ENCODE data around the gene SAE1. TPM values are rescaled to one million over a fixed set of nuclear protein-coding genes. Genes with fewer than 3 reads are reported as not detected.
A peak's percentile ranks its signal among the peaks of the same experiment; 100 is the strongest.

SAE1 gene
- total RNA-seq, 1 experiment from 2014 or later = 251 TPM

DNA sequence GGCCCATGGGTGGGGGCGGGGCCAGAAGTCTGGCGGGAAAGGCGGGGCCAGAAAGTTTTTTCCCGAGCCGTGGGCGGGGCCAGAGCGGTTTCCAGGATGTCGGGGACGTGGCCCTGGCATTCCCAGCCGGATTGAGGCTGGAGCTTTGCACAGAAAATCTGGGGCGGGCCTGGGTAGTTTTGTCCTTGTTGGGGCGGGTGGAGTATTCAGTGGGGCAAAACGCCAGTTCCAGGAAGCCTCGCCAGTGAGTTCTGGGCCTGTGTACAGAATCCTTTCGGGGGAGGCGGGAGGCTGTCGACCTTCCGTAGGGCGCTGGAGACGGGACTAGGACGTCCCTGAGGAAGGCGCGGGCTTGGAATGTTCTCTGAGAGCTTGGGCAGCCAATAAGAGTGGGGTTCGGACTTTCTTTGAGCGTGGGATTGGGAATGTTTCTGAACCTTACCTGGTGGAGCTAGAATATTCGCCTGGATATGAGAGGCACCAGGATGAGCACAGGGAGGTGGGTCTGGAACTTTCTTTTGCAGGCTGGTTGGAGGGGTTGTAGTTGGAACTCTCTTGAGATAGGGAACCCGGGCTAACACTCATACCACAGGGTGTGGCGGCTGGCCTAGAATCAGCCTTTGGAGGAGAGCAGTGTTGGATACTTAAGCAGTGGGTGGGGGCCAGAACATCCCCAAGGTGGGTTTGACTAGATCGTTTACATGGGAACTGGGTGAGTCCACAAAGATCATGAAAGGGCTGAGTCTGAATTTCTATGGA lies 127.0 kb downstream of the SAE1 start:
- H3K27me3 ChIP-seq (replicated peaks; ENCODE audit: control insufficient read depth, insufficient read depth, low read length) = no peaks in the 10 kb centered on the region
- TF ChIP-seq, protein P1, sequence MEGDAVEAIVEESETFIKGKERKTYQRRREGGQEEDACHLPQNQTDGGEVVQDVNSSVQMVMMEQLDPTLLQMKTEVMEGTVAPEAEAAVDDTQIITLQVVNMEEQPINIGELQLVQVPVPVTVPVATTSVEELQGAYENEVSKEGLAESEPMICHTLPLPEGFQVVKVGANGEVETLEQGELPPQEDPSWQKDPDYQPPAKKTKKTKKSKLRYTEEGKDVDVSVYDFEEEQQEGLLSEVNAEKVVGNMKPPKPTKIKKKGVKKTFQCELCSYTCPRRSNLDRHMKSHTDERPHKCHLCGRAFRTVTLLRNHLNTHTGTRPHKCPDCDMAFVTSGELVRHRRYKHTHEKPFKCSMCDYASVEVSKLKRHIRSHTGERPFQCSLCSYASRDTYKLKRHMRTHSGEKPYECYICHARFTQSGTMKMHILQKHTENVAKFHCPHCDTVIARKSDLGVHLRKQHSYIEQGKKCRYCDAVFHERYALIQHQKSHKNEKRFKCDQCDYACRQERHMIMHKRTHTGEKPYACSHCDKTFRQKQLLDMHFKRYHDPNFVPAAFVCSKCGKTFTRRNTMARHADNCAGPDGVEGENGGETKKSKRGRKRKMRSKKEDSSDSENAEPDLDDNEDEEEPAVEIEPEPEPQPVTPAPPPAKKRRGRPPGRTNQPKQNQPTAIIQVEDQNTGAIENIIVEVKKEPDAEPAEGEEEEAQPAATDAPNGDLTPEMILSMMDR (IDR thresholded peaks at IDR 0.05; ENCODE audit: insufficient read depth in 1 of 2, low read depth in 1 of 2, low read length in 1 of 2, severe bottlenecking in 1 of 2, unreplicated experiment in 1 of 2) = no peak
- Mint-ChIP-seq H3K9me3 (ENCODE audit: unreplicated experiment) (no peaks in the 10 kb centered on the region), H3K36me3 (ENCODE audit: insufficient read depth, unreplicated experiment) (peaks cover 59% of the 10 kb centered on the region), H3K4me3 (ENCODE audit: unreplicated experiment) (peak overlapping the region; percentile 92), H3K27ac (ENCODE audit: unreplicated experiment) (peak overlapping the region; percentile 96), H3K4me1 (ENCODE audit: low read depth, unreplicated experiment) (peaks cover 14% of the 10 kb centered on the region), H3K27me3 (ENCODE audit: insufficient read depth, unreplicated experiment) (no peaks in the 10 kb centered on the region)
- H3K4me3 ChIP-seq (ENCODE audit: low read depth, low read length) = peak overlapping the region; percentile 55
- CTCF ChIA-PET = interaction anchor here (1.0 to 2.3 kb wide), 5 partner anchors 13 to 171 kb away, joined by 4 to 64 read pairs (median 5); no protein-coding TSS in a partner anchor
- POLR2A ChIA-PET = interaction anchor here (2.4 to 2.6 kb wide), 4 partner anchors 13 to 144 kb away, joined by 12 to 71 read pairs (median 37); partner anchors contain the start of genes DHX34, INAFM1 and ZC3H4
- peaks cover 22% of the 10 kb centered on the region for H3K4me1 ChIP-seq
- TSS peak; percentile 74 for BruUV-seq (replicated peaks)
- no peaks in the 10 kb centered on the region for H3K9me3 ChIP-seq
- DNase-seq = no peak
- intact Hi-C loops (cut with micrococcal nuclease; ENCODE audit: unreplicated experiment) = loop anchor here (1.0 to 10.0 kb wide), 2 partner anchors 16 to 393 kb away; partner anchors contain the start of gene ARHGAP35
- peaks cover 3% of the 10 kb centered on the region for H3K36me3 ChIP-seq (ENCODE audit: control insufficient read depth, insufficient read depth, low read length)

DNA sequence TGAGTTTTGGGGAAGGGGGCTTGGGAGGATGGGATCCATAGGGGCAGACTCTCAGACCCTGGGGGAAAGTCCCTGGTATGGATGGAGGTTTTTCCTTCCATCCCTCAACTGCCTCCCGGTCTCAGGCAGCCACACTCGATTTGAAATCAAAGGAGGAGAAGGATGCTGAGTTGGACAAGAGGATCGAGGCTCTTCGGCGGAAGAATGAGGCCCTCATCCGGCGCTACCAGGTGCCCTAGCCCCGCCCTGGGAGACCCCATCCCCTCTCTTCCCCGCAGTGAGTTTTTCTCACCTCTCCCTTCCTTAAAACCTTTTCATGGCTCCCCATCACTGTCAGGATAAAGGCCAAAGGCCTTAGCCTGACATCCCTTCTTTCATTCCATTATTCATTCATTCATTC lies 127.8 kb downstream of the SAE1 start:
- POLR2A ChIA-PET = no interaction called here
- Histone ChIP-seq H3K4me3 (ENCODE audit: low read depth, low read length) (peak overlapping the region; percentile 55), H3K9me3 (no peaks in the 10 kb centered on the region), H3K36me3 (ENCODE audit: control insufficient read depth, insufficient read depth, low read length) (peaks cover 3% of the 10 kb centered on the region), H3K27me3 (replicated peaks; ENCODE audit: control insufficient read depth, insufficient read depth, low read length) (no peaks in the 10 kb centered on the region), H3K4me1 (peaks cover 22% of the 10 kb centered on the region)
- no peaks in the 10 kb centered on the region for H3K9me3 Mint-ChIP-seq (ENCODE audit: unreplicated experiment)
- peaks cover 14% of the 10 kb centered on the region for H3K4me1 Mint-ChIP-seq (ENCODE audit: low read depth, unreplicated experiment)
- TF ChIP-seq, protein P1 (IDR thresholded peaks at IDR 0.05; ENCODE audit: insufficient read depth in 1 of 2, low read depth in 1 of 2, low read length in 1 of 2, severe bottlenecking in 1 of 2, unreplicated experiment in 1 of 2) = no peak
- intact Hi-C loops (cut with micrococcal nuclease; ENCODE audit: unreplicated experiment) = loop anchor here (10.0 kb wide), 1 partner anchor 394 kb away; the partner anchor contains the start of gene ARHGAP35
- CTCF ChIA-PET = no interaction called here
- peaks cover 65% of the 10 kb centered on the region for H3K36me3 Mint-ChIP-seq (ENCODE audit: insufficient read depth, unreplicated experiment)
- no peak for DNase-seq
- H3K27ac Mint-ChIP-seq (ENCODE audit: unreplicated experiment) = peak overlapping the region; percentile 96
- BruUV-seq (replicated peaks) = no TSS peak
- H3K27me3 Mint-ChIP-seq (ENCODE audit: insufficient read depth, unreplicated experiment) = no peaks in the 10 kb centered on the region
- H3K4me3 Mint-ChIP-seq (ENCODE audit: unreplicated experiment) = peak overlapping the region; percentile 92

DNA sequence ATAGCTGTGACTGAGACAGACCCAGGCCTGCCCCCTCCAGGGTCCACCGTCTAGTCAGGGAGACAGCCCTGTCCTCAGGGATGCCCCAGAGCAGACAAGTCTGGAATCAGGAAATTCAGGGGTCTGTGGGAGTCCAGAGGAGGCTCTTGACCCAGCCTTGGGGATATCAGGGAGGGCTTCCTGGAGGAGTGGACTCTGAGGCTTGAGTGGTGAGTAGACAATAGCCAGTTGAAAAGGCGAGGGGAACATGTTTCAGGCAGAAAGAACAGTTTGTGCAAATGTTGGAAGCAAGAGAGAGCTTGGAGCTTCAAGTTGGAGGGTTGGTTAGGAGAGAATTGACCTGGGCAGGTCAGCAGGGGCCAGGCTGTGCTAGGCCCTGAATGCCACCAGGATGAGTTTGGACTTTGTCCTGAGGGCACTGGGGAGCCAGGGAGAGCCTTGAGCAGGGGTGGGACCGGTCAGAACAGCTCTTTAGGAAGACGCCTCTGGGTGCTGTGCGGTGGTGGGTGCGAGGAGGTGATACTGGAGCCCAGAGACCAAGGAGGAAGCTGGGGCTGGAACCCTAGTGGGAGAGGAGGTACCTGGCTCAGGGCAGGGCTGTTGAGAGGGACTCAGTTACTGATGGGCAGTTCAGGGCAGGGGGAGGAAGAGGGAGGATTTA lies 128.4 kb downstream of the SAE1 start:
- no peaks in the 10 kb centered on the region for H3K27me3 ChIP-seq (replicated peaks; ENCODE audit: control insufficient read depth, insufficient read depth, low read length)
- no peak overlapping the region for H3K4me3 ChIP-seq (ENCODE audit: low read depth, low read length)
- intact Hi-C loops (cut with micrococcal nuclease; ENCODE audit: unreplicated experiment) = loop anchor here (10.0 kb wide), 1 partner anchor 394 kb away; the partner anchor contains the start of gene ARHGAP35
- H3K27ac Mint-ChIP-seq (ENCODE audit: unreplicated experiment) = peak overlapping the region; percentile 96
- peak overlapping the region; percentile 92 for H3K4me3 Mint-ChIP-seq (ENCODE audit: unreplicated experiment)
- ChIA-PET POLR2A (no interaction called here), CTCF (no interaction called here)
- H3K36me3 Mint-ChIP-seq (ENCODE audit: insufficient read depth, unreplicated experiment) = peaks cover 65% of the 10 kb centered on the region
- no TSS peak for BruUV-seq (replicated peaks)
- no peak for DNase-seq
- TF ChIP-seq, protein P1 (IDR thresholded peaks at IDR 0.05; ENCODE audit: insufficient read depth in 1 of 2, low read depth in 1 of 2, low read length in 1 of 2, severe bottlenecking in 1 of 2, unreplicated experiment in 1 of 2) = no peak
- no peaks in the 10 kb centered on the region for H3K9me3 ChIP-seq
- no peaks in the 10 kb centered on the region for H3K9me3 Mint-ChIP-seq (ENCODE audit: unreplicated experiment)
- H3K27me3 Mint-ChIP-seq (ENCODE audit: insufficient read depth, unreplicated experiment) = no peaks in the 10 kb centered on the region
- H3K4me1 ChIP-seq = peaks cover 22% of the 10 kb centered on the region
- peaks cover 14% of the 10 kb centered on the region for H3K4me1 Mint-ChIP-seq (ENCODE audit: low read depth, unreplicated experiment)
- peaks cover 3% of the 10 kb centered on the region for H3K36me3 ChIP-seq (ENCODE audit: control insufficient read depth, insufficient read depth, low read length)

Measured in Caco-2 (cell line).